Smooth muscle cell (in vitro differentiated cells): ENCODE data around the gene SFTPA2. TPM values are rescaled to one million over a fixed set of nuclear protein-coding genes. Genes with fewer than 3 reads are reported as not detected.

Experiments used
- DNase-seq: peaks from one replicate; lab custom pipeline; 2025; ENCODE audit not compliant: unreplicated experiment; lab: John Stamatoyannopoulos, UW
- H2AFZ ChIP-seq: fragments of 200-600 bp; sonication (generic); 2 replicates; pipeline ENCODE4 v1.6.0; 2016; ENCODE audit warnings: antibody characterized with exemption, low read depth, mild to moderate bottlenecking
- H3F3A ChIP-seq: fragments of 200-600 bp; sonication (generic); 2 replicates; pipeline ENCODE4 v1.6.0; 2017; ENCODE audit warnings: antibody characterized with exemption, low read depth
- H3K27ac ChIP-seq: fragments of 200-600 bp; sonication (generic); 2 replicates; pipeline ENCODE4 v1.5.1; 2016; ENCODE audit warnings: low read depth, mild to moderate bottlenecking
- H3K27me3 ChIP-seq: fragments of 200-600 bp; sonication (generic); 2 replicates; pipeline ENCODE4 v1.6.1; 2016; ENCODE audit warnings: low read depth, mild to moderate bottlenecking
- H3K36me3 ChIP-seq: fragments of 200-600 bp; sonication (generic); 2 replicates; pipeline ENCODE4 v1.5.1; 2016; ENCODE audit warnings: low read depth
- H3K4me1 ChIP-seq: fragments of 200-600 bp; sonication (generic); 2 replicates; pipeline ENCODE4 v1.5.1; 2016; ENCODE audit warnings: low read depth
- H3K4me2 ChIP-seq: fragments of 200-600 bp; sonication (generic); 2 replicates; pipeline ENCODE4 v1.6.0; 2016; ENCODE audit warnings: mild to moderate bottlenecking
- H3K4me3 ChIP-seq: fragments of 200-600 bp; sonication (generic); 2 replicates; pipeline ENCODE4 v1.5.1; 2016; ENCODE audit warnings: mild to moderate bottlenecking
- H3K79me2 ChIP-seq: fragments of 200-600 bp; sonication (generic); 2 replicates; pipeline ENCODE4 v1.6.0; 2016; ENCODE audit warnings: low read depth, mild to moderate bottlenecking
- H3K9ac ChIP-seq: fragments of 200-600 bp; sonication (generic); 2 replicates; pipeline ENCODE4 v1.6.0; 2016; ENCODE audit warnings: low read depth
- H3K9me3 ChIP-seq: fragments of 200-600 bp; sonication (generic); replicated peaks from 2 replicates; pipeline ENCODE4 v1.5.1; 2016; ENCODE audit warnings: low read depth
- H4K20me1 ChIP-seq: fragments of 200-600 bp; sonication (generic); 2 replicates; pipeline ENCODE4 v1.6.0; 2016; ENCODE audit warnings: low read depth
- CTCF ChIP-seq: fragments of 200-600 bp; sonication (generic); IDR thresholded peaks from 2 replicates; pipeline ENCODE4 v1.5.1; 2017; ENCODE audit warnings: borderline replicate concordance, mild to moderate bottlenecking, antibody characterized with exemption; ENCODE audit not compliant: insufficient read depth, poor library complexity, severe bottlenecking
- WGBS: methylation state at CpG from one replicate; pipeline ENCODE4 v1.1.7; 2016; ENCODE audit warnings: low lambda C conversion rate; 5-methylcytosine and 5-hydroxymethylcytosine counted together
- polyA plus RNA-seq: library from polyadenylated mRNA; unstranded; fragments of >200 nt; fragmentation: Nextera tagmentation; extraction: Ambion mirVana; gene quantifications from 2 replicates; pipeline ENCODE4 v1.2.1, GENCODE V29; 2016
- total RNA-seq: library from RNA; depleted of rRNA; stranded (reverse); fragments of >200 nt; gene quantifications from 2 replicates; pipeline ENCODE4 v1.2.3, GENCODE V29; 2014

The SFTPA2 gene
- total RNA-seq, result not detected in 2 replicates
- 0.26 and 0.79 TPM in 2 replicates for polyA plus RNA-seq

- no peak within 1 kb of the TSS for H2AFZ ChIP-seq
- no peak within 1 kb of the TSS for H3K9ac ChIP-seq
- H3K4me1 ChIP-seq, result no peaks in the 10 kb centered on the region
- WGBS, result 100% methylated on average over 1 of the region's 1 CpG
- H3K4me3 ChIP-seq, result no peak within 1 kb of the TSS
- TF ChIP-seq CTCF, result no peak
- H3F3A ChIP-seq, result no peaks in the 10 kb centered on the region
- H3K9me3 ChIP-seq, result no peaks in the 10 kb centered on the region
- no peak for DNase-seq
- H3K79me2 ChIP-seq, result no peaks in the 10 kb centered on the region
- H3K36me3 ChIP-seq, result no peaks in the 10 kb centered on the region
- no peak within 1 kb of the TSS for H3K4me2 ChIP-seq
- no peaks in the 10 kb centered on the region for H4K20me1 ChIP-seq
- no peaks in the 10 kb centered on the region for H3K27me3 ChIP-seq
- H3K27ac ChIP-seq, result no peak within 1 kb of the TSS
These were observed at the start of gene SFTPA2 for GRCh38 chr10:79560160-79560709. Gene SFTPA2 (minus strand): TSS chr10:79560407. CDS start chr10:79559483, 924 bp downstream.

GRCh38 chr10:79608505-79609375, 48.5 kb upstream of the SFTPA2 start:
- Histone ChIP-seq H2AFZ (no peak overlapping the region), H3K4me3 (no peak overlapping the region), H3K79me2 (no peaks in the 10 kb centered on the region), H3F3A (no peaks in the 10 kb centered on the region), H3K9me3 (no peaks in the 10 kb centered on the region), H3K27me3 (peaks cover 3% of the 10 kb centered on the region), H4K20me1 (no peaks in the 10 kb centered on the region), H3K27ac (no peak overlapping the region), H3K9ac (no peak overlapping the region), H3K4me1 (no peaks in the 10 kb centered on the region), H3K4me2 (no peak overlapping the region), H3K36me3 (no peaks in the 10 kb centered on the region)
- 55% methylated on average over 20 of the region's 20 CpGs for WGBS
- DNase-seq, result no peak
- TF ChIP-seq CTCF, result peak; percentile 45

DNA sequence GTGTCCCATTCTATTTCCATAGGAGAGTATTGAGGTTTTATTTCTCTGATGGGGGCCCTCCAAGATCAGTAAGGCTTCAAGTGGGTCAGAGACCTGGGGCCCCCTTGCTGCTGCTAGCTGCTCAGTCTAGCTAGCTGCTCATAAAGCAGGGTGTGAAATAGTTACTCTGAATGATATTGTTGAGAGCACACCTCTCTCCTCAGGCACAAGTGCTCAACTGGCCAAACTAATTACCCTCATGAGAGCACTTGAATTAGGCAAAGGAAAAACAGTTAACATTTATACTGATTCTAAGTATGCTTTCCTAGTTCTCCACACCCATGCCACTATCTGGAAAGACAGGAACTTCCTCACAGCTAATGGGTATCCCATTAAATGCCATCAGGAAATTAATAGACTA, 45.1 kb upstream of the SFTPA2 start:
- Histone ChIP-seq H3K9ac (no peak overlapping the region), H2AFZ (no peak overlapping the region), H3F3A (no peaks in the 10 kb centered on the region), H3K79me2 (no peaks in the 10 kb centered on the region), H4K20me1 (no peaks in the 10 kb centered on the region), H3K36me3 (no peaks in the 10 kb centered on the region), H3K27me3 (peaks cover 8% of the 10 kb centered on the region), H3K27ac (no peak overlapping the region), H3K4me2 (no peak overlapping the region), H3K4me3 (no peak overlapping the region), H3K4me1 (no peaks in the 10 kb centered on the region), H3K9me3 (no peaks in the 10 kb centered on the region)
- no peak for TF ChIP-seq CTCF
- no peak for DNase-seq
